Measurements from ENCODE around the gene PRICKLE2.
A peak's percentile ranks its signal among the peaks of the same experiment; 100 is the strongest.

PRICKLE2 gene

DNA sequence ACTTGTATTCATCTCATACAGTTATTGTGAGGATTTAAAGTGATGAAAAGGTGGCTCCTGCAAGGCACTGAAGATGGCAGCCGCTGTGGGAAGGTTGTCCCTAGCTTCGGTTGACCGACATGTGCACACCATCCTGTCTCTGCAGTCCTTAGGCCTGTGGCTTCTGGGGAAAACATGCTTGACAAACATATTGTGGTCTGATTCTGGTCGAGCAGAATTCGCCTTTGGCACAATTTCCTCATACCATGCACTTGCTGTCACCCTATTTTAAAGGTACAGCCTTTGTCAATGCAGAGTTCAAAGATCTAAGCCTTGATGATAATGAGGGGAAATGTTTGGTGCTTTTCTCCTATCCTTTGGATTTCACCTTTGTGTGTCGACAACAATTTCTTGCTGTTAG is 50.9 kb downstream of the PRICKLE2 start:
- no peaks in the 10 kb centered on the region for H3K27me3 ChIP-seq (ENCODE audit: insufficient read depth, poor library complexity, severe bottlenecking)
- DNase-seq (ENCODE audit: low spot score): no peak
- no peak overlapping the region for H3K27ac ChIP-seq (ENCODE audit: poor library complexity, severe bottlenecking)
- H3K36me3 ChIP-seq (ENCODE audit: low read depth): no peaks in the 10 kb centered on the region
- no peak for ATAC-seq (ENCODE audit: low read depth)
- peaks cover 21% of the 10 kb centered on the region for H3K4me1 ChIP-seq (ENCODE audit: insufficient read depth, poor library complexity, severe bottlenecking)
- H3K9me3 ChIP-seq (ENCODE audit: severe bottlenecking): no peaks in the 10 kb centered on the region
- H3K4me3 ChIP-seq (ENCODE audit: severe bottlenecking): no peak overlapping the region
- TF ChIP-seq, protein P1, sequence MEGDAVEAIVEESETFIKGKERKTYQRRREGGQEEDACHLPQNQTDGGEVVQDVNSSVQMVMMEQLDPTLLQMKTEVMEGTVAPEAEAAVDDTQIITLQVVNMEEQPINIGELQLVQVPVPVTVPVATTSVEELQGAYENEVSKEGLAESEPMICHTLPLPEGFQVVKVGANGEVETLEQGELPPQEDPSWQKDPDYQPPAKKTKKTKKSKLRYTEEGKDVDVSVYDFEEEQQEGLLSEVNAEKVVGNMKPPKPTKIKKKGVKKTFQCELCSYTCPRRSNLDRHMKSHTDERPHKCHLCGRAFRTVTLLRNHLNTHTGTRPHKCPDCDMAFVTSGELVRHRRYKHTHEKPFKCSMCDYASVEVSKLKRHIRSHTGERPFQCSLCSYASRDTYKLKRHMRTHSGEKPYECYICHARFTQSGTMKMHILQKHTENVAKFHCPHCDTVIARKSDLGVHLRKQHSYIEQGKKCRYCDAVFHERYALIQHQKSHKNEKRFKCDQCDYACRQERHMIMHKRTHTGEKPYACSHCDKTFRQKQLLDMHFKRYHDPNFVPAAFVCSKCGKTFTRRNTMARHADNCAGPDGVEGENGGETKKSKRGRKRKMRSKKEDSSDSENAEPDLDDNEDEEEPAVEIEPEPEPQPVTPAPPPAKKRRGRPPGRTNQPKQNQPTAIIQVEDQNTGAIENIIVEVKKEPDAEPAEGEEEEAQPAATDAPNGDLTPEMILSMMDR (IDR thresholded peaks at IDR 0.05; ENCODE audit: poor library complexity, severe bottlenecking): no peak

DNA sequence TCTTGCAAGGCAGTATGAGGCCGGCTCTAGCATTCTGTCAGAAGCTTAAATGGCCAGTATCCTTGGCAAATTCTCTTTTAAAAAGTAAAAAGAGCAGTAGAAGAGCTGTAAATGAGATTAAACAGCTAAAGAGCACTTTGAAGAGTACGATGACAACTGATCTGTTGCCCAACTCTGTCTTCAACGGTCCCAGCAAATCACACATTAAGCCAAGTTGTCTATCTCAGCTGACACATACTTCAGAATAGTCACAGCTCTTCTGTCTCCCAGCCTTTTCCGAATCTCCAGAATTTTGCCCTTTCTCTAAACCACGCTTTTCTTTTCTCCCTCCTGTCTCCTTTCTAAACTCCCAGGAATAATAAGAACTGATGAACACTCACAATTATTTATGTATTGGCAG is 51.7 kb downstream of the PRICKLE2 start:
- ATAC-seq (ENCODE audit: low read depth): no peak
- Histone ChIP-seq H3K9me3 (ENCODE audit: severe bottlenecking) (no peaks in the 10 kb centered on the region), H3K4me1 (ENCODE audit: insufficient read depth, poor library complexity, severe bottlenecking) (peaks cover 16% of the 10 kb centered on the region), H3K36me3 (ENCODE audit: low read depth) (no peaks in the 10 kb centered on the region), H3K27me3 (ENCODE audit: insufficient read depth, poor library complexity, severe bottlenecking) (no peaks in the 10 kb centered on the region), H3K4me3 (ENCODE audit: severe bottlenecking) (no peak overlapping the region), H3K27ac (ENCODE audit: poor library complexity, severe bottlenecking) (no peak overlapping the region)
- DNase-seq (ENCODE audit: low spot score): no peak
- TF ChIP-seq, protein P1 (IDR thresholded peaks at IDR 0.05; ENCODE audit: poor library complexity, severe bottlenecking): no peak

DNA sequence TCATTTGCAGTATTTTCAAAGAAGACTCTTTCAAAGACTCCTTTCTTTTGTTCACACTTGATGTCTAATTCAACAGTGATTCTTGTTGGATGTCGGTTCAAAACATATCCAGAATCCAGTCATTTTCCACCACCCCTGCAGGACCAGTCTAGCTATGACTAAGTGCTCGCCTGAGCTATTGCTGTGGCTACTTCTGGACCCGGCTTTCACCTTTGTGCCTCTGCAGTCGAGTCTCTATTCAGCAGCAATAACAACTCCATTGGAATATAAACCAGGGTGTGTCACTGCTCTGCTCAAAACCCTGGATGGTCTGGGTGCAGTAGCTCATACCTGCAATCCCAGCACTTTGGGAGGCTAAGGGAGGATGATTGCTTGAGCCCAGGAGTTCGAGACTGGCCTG is 55.0 kb downstream of the PRICKLE2 start:
- ATAC-seq (ENCODE audit: low read depth): no peak
- Histone ChIP-seq H3K27me3 (ENCODE audit: insufficient read depth, poor library complexity, severe bottlenecking) (no peaks in the 10 kb centered on the region), H3K36me3 (ENCODE audit: low read depth) (no peaks in the 10 kb centered on the region), H3K9me3 (ENCODE audit: severe bottlenecking) (no peaks in the 10 kb centered on the region), H3K27ac (ENCODE audit: poor library complexity, severe bottlenecking) (no peak overlapping the region), H3K4me1 (ENCODE audit: insufficient read depth, poor library complexity, severe bottlenecking) (peaks cover 14% of the 10 kb centered on the region), H3K4me3 (ENCODE audit: severe bottlenecking) (no peak overlapping the region)
- no peak for DNase-seq (ENCODE audit: low spot score)
- TF ChIP-seq, protein P1 (IDR thresholded peaks at IDR 0.05; ENCODE audit: poor library complexity, severe bottlenecking): no peak

DNA sequence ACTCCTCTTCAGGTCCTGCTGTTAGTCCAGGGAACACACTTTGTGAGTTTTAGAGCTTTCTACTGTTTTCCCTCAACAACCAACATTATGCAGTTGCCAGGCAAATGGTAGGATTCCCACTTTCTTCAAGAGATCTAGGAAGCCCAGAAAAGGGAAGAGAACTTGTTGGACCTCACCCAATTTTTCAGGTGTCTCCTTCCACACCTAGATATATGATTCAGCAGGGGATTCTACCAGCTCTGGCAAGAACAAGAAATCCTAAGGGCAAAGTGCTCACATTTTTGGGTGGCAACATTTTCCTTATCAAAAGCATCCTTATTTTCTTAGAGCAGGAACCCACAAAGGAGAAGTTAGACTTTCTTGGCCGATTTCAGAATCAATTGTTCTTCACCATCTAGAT is 57.4 kb downstream of the PRICKLE2 start:
- TF ChIP-seq, protein P1 (IDR thresholded peaks at IDR 0.05; ENCODE audit: poor library complexity, severe bottlenecking): no peak
- DNase-seq (ENCODE audit: low spot score): no peak
- H3K27me3 ChIP-seq (ENCODE audit: insufficient read depth, poor library complexity, severe bottlenecking): no peaks in the 10 kb centered on the region
- peak overlapping the region; percentile 54 for H3K27ac ChIP-seq (ENCODE audit: poor library complexity, severe bottlenecking)
- H3K9me3 ChIP-seq (ENCODE audit: severe bottlenecking): no peaks in the 10 kb centered on the region
- peaks cover 29% of the 10 kb centered on the region for H3K4me1 ChIP-seq (ENCODE audit: insufficient read depth, poor library complexity, severe bottlenecking)
- no peaks in the 10 kb centered on the region for H3K36me3 ChIP-seq (ENCODE audit: low read depth)
- ATAC-seq (ENCODE audit: low read depth): no peak
- no peak overlapping the region for H3K4me3 ChIP-seq (ENCODE audit: severe bottlenecking)

DNA sequence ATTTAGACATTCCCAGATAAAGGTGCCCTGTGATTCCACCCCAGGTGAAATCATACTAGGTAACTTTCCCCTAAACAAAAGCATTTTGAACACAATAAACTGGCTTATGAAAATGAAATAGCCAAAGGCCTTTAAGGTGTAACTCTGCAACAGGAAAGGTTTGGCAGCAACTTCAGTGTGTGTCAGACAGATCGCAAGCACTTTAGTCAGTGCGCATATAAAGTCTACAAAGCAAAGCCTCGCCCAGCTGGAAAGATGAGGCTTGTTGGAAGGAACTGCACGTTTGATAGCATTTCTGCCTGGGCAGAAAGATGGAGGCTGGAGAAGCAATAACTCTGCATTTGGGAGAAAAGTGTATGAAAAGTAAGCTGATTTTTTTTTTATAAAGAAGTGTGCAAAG is 57.9 kb downstream of the PRICKLE2 start:
- TF ChIP-seq, protein P1 (IDR thresholded peaks at IDR 0.05; ENCODE audit: poor library complexity, severe bottlenecking): no peak
- ATAC-seq (ENCODE audit: low read depth): peak; percentile 80
- DNase-seq (ENCODE audit: low spot score): no peak

More for the DNA sequence above, 57.9 kb downstream of the PRICKLE2 start:
- no peaks in the 10 kb centered on the region for H3K9me3 ChIP-seq (ENCODE audit: severe bottlenecking)
- H3K27ac ChIP-seq (ENCODE audit: poor library complexity, severe bottlenecking): peak overlapping the region; percentile 54
- no peaks in the 10 kb centered on the region for H3K27me3 ChIP-seq (ENCODE audit: insufficient read depth, poor library complexity, severe bottlenecking)
- H3K4me3 ChIP-seq (ENCODE audit: severe bottlenecking): no peak overlapping the region
- H3K36me3 ChIP-seq (ENCODE audit: low read depth): no peaks in the 10 kb centered on the region
- peaks cover 34% of the 10 kb centered on the region for H3K4me1 ChIP-seq (ENCODE audit: insufficient read depth, poor library complexity, severe bottlenecking)
